Esophagus muscularis mucosa (tissue), 4 donors: ENCODE measurements around the gene RPS14. TPM values are rescaled to one million over a fixed set of nuclear protein-coding genes. Genes with fewer than 3 reads are reported as not detected.
"Not testable (repeated sequence)": the region's sequence is repeated elsewhere in the genome, so short reads cannot be mapped to it uniquely, and the experiment has no call there.

Experiments used
- DNase-seq: peaks from one replicate; pipeline ENCODE4 v3.0.0-alpha.2; 2017; ENCODE audit errors: extremely low spot score
- H3K27ac ChIP-seq, 4 donors: fragments of 200-600 bp; sonication (generic); replicated peaks in 1 of 4; 1 replicate in 3 of 4; 2 replicates in 1 of 4; pipeline ENCODE4 v1.5.1; 2016 to 2019; ENCODE audit warnings: mild to moderate bottlenecking in 1 of 4
- H3K27me3 ChIP-seq, 4 donors: fragments of 200-600 bp; sonication (generic); one replicate each; pipeline versions ENCODE4 v1.5.1 to v1.6.0; 2016 to 2019
- H3K36me3 ChIP-seq, 4 donors: fragments of 200-600 bp; sonication (generic); one replicate each; pipeline ENCODE4 v1.5.1; 2016 to 2019
- H3K4me1 ChIP-seq, 4 donors: fragments of 200-600 bp; sonication (generic); one replicate each; pipeline ENCODE4 v1.5.1; 2016 to 2019
- H3K4me3 ChIP-seq, 4 donors: fragments of 200-600 bp; sonication (generic); 1 replicate in 2 of 4; 2 replicates in 2 of 4; pipeline ENCODE4 v1.5.1; 2016 to 2019; ENCODE audit warnings: mild to moderate bottlenecking in 4 of 4, moderate library complexity in 1 of 4
- H3K9me3 ChIP-seq, 4 donors: fragments of 200-600 bp; sonication (generic); 1 replicate in 3 of 4; 2 replicates in 1 of 4; pipeline ENCODE4 v1.5.1; 2016 to 2019
- CTCF ChIP-seq, 3 experiments: fragments of 200-600 bp in 2 of 3; fragments of 450-650 bp in 1 of 3; sonication (generic) in 2 of 3; IDR thresholded peaks; one replicate each; pipeline ENCODE4 v1.5.1; 2017 to 2019; ENCODE audit warnings: antibody characterized with exemption in 3 of 3, mild to moderate bottlenecking in 2 of 3, moderate library complexity in 1 of 3
- EP300 ChIP-seq: sonication (generic); formaldehyde crosslinking; IDR thresholded peaks from one replicate; pipeline ENCODE4 v1.6.1; 2017; ENCODE audit warnings: antibody characterized with exemption
- POLR2A ChIP-seq: fragments of 450-650 bp; IDR thresholded peaks from one replicate; pipeline ENCODE4 v1.6.1; 2017; ENCODE audit warnings: antibody characterized with exemption, moderate library complexity, mild to moderate bottlenecking, low read depth
- POLR2AphosphoS5 ChIP-seq, 2 donors: sonication (generic); formaldehyde crosslinking; IDR thresholded peaks; one replicate each; pipeline ENCODE4 v1.6.1; 2017; ENCODE audit warnings: antibody characterized with exemption in 2 of 2
- WGBS: methylation state at CpG from one replicate; pipeline ENCODE4 v1.1.5; 2018; 5-methylcytosine and 5-hydroxymethylcytosine counted together
- intact Hi-C: fragments of 100-400 bp; cut with DNase I; formaldehyde crosslinking; loops from one replicate; pipeline ENCODE4 v1.15.1; 2023
- total RNA-seq, 4 donors: library from RNA; depleted of rRNA; stranded (reverse); fragments of >200 nt; gene quantifications; one replicate each; pipeline versions ENCODE4 v1.1.0 to v1.2.1, GENCODE V29; 2016

RPS14 gene
- total RNA-seq, 4 donors from 2014 or later = 1,492 to 3,727 (median 2,626) TPM

GRCh38 chr5:150419630-150420270 lies 29.8 kb downstream of the RPS14 start:
- H3K27me3 ChIP-seq = no peaks in the 10 kb centered on the region
- H3K27ac ChIP-seq = no peak overlapping the region
- H3K4me3 ChIP-seq = no peak overlapping the region
- H3K9me3 ChIP-seq = no peaks in the 10 kb centered on the region
- DNase-seq = no peak
- TF ChIP-seq POLR2AphosphoS5 (IDR thresholded peaks at IDR 0.05) (no peak), POLR2A (no peak), CTCF (IDR thresholded peaks at IDR 0.05) (no peak), EP300 (no peak)
- WGBS = 73% methylated on average over 7 of the region's 7 CpGs
- no peaks in the 10 kb centered on the region for H3K4me1 ChIP-seq
- no peaks in the 10 kb centered on the region for H3K36me3 ChIP-seq
- intact Hi-C loops = loop anchor here (2.0 kb wide), 1 partner anchor 55 kb away; no protein-coding TSS in a partner anchor

GRCh38 chr5:150413902-150414790 lies 35.4 kb downstream of the RPS14 start:
- H3K4me3 ChIP-seq, intact Hi-C loops: not testable (repeated sequence)
- peak overlapping the region; percentile 75 to 85 (median 81) for H3K27ac ChIP-seq

GRCh38 chr5:150413176-150413901 lies 36.2 kb downstream of the RPS14 start:
- peak overlapping the region; percentile 47 to 64 (median 50) for H3K4me3 ChIP-seq
- H3K4me1 ChIP-seq = peaks cover 27 to 44% (median 36%) of the 10 kb centered on the region in 4 donors
- 61% methylated on average over 12 of the region's 12 CpGs for WGBS
- no peaks in the 10 kb centered on the region for H3K27me3 ChIP-seq
- DNase-seq = no peak
- TF ChIP-seq CTCF (IDR thresholded peaks at IDR 0.05) (no peak), POLR2A (no peak), EP300 (no peak), POLR2AphosphoS5 (IDR thresholded peaks at IDR 0.05) (no peak)
- no peaks in the 10 kb centered on the region for H3K9me3 ChIP-seq
- no peaks in the 10 kb centered on the region for H3K36me3 ChIP-seq
- intact Hi-C loops = no loop called here
- peak overlapping the region; percentile 75 to 85 (median 81) for H3K27ac ChIP-seq

More at GRCh38 chr5:150413902-150414790, 35.4 kb downstream of the RPS14 start:
- H3K9me3 ChIP-seq, DNase-seq, H3K36me3 ChIP-seq, H3K27me3 ChIP-seq: not testable (repeated sequence)
- peaks cover 20 to 36% (median 33%) of the 10 kb centered on the region in 4 donors for H3K4me1 ChIP-seq
- WGBS = 85% methylated on average over 16 of the region's 16 CpGs

GRCh38 chr5:150412319-150413175 lies 37.0 kb downstream of the RPS14 start, which contains the start of gene CD74:
Gene CD74, minus strand, starts transcription at chr5:150412910. Its CDS starts 161 bp downstream, at chr5:150412749.
- peak; percentile 95 for DNase-seq
- WGBS = 36% methylated on average over 16 of the region's 20 CpGs
- H3K27me3 ChIP-seq = no peaks in the 10 kb centered on the region

More at GRCh38 chr5:150412319-150413175, 37.0 kb downstream of the RPS14 start, which contains the start of gene CD74:
- H3K4me3 ChIP-seq = peak within 1 kb of the TSS; percentile 47 to 64 (median 50)
- peaks cover 30 to 50% (median 36%) of the 10 kb centered on the region in 4 donors for H3K4me1 ChIP-seq
- H3K36me3 ChIP-seq = no peaks in the 10 kb centered on the region
- intact Hi-C loops = no loop called here
- TF ChIP-seq EP300 = no peak
- TF ChIP-seq CTCF (IDR thresholded peaks at IDR 0.05) = no peak
- TF ChIP-seq POLR2A = peak; percentile 29
- peak; percentile 61 to 88 for TF ChIP-seq POLR2AphosphoS5 (IDR thresholded peaks at IDR 0.05)
- peak within 1 kb of the TSS; percentile 75 to 85 (median 81) for H3K27ac ChIP-seq
- H3K9me3 ChIP-seq = no peaks in the 10 kb centered on the region
